GM21529 (cell line): Measurements from ENCODE around the gene KLK1.
"Not testable (repeated sequence)": the region's sequence is repeated elsewhere in the genome, so short reads cannot be mapped to it uniquely, and the experiment has no call there.

ENCODE experiments used
- ATAC-seq: cut with Tn5 transposase; IDR thresholded peaks from one replicate; pipeline ENCODE4 v1.9.1; 2021; ENCODE audit not compliant: unreplicated experiment

KLK1 gene

DNA sequence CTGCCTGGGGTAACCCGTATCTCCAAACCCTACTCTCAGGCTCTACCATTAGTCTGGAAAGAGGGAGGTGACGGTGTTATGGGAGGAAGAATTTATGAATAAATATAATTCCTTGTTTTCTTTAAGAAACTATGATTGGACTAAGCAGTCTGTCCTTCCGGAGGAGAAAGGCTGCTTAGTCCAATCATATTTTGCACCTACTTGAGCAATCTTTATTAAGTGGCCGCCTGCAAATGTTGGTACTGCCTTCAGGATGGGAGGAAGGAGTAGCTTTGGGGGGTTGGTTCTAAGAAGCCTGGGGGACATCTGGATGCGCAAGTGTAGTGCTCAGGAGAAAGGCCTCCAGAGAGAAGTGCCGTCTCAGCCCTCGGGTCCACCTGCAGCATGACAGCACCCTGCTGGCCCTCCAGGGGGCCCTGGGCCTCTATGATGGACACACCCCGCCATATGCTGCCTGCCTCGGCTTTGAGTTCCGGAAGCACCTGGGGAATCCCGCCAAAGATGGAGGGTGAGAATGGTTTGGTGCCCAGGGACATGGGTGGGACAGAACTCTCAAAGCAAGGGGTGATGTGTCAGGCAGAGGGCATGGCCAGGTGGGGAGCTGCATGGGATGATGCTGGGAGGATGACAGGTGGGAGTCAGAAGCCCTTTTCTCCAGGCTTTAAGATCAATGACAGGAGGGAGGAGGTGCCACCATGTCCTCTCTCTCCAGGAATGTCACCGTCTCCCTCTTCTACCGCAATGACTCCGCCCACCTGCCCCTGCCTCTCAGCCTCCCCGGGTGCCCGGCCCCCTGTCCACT, 29.3 kb downstream of the KLK1 start:
- ATAC-seq = no peak

DNA sequence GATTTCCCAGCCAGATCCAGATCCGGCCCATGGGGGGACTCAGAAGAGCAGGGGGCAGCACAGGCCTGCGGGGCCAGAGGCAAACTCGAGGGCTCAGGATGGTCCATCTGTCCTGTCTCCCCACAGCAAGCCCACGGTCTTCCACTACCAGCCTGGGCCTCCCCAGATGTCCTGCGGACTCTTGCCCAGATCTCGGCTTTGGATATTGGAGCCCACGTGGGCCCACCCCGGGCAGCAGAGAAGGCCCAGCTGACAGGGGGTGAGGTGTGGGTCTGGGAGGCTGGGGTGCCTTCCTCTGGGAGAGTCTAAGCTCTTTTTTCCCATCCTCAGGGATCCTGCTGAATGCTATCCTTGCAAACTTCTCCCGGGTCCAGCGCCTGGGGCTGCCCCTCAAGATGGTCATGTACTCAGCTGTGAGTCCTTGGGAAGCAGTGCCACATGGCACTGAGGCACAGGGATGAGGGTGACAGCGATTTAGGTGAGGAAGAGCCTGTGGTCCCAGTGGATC, 30.0 kb downstream of the KLK1 start:
- no peak for ATAC-seq

DNA sequence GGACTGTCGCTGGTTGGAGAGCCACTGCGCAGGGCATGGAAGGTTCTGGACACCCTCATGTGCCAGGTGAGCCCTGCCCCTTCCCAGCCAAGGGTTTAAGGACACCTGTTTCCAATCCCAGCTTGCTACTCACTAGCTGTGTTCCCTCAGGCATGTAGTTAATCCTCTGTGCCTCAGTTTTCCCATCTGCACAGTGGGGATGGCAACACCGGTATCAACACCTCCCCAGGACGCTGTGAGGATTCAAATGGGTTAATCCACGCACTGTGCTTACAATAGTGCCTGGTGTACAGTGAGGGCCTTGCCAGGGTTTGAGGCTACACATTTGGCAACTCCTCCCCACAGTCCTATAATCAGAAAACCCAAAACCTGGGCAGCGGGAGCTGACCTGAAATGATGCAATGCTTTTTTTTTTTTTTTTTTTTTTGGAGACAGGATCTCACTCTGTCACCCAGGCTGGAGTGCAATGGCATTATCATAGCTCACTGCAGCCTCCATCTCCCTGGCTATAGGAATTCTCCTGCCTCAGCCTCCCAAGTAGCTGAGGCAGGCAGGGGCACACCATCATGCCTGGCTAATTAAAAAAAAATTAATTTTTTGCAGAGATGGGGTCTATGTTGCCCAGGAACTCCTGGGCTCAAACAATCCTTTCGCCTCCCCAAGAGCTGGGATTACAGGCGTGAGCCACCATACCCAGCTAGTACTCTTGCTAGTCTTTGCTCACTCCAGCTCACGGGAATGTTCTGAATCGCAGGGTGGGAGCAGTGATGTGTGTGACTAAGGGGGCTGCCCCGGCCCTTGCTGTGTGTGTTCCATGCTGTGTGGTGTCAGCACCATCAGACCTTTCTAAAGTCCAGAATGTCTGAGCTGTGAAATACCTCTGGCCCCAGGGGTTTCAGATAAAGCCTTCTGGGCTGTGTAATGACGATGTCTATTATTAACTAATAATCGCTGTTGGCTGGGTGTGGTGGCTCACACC, 31.0 kb downstream of the KLK1 start:
- ATAC-seq = no peak

DNA sequence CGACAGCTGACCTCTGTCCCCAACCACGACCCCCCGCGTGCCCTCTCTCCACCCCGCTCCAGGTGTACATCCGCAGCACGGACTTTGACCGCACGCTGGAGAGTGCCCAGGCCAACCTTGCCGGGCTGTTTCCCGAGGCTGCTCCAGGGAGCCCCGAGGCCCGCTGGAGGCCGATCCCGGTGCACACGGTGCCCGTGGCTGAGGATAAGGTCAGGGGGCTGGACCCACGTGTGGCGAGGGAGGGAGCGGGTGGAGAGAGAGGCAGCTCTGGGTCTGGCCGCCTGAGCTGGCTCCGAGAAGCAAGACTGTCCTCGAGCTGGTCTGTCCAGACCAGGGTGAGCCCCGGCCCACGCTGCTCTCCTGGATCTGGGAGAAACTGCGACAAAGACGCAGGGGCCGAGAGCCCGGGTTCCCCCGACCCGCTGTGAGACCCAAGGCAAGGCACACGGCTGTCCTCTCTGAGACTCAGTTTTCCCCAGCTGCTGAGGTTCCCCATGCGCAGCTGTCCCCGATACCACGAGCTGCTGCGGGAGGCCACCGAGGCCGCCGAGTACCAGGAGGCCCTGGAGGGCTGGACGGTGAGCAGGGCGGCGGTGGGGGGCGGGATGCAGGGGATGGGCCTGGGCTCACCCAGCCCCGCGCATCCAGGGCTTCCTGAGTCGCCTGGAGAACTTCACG, 31.9 kb downstream of the KLK1 start:
- no peak for ATAC-seq

DNA sequence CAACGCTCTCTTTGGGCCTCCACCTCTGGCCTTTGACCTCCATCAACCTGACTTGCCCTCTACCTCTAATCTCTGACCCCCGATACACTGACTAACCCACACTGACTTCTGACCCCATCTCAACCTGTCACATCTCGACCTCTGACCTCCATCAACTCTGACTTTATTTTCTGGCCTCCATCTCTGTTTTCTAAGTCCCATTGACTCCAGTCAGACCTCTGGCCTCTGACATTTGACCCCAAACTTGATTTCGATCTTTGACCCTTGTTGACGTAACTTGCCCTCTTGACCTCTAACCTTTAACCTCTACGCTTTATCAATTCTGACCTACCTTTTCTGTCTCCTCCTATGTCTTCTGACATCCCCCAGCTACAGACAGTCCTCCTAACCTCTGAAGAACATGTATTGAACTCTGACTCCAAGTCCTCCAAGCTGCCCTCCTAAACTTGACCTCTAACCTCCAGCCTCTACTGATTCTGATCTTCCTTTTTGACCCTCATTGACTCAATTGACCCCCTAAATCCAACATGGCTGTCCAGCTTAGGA, 32.6 kb downstream of the KLK1 start:
- no peak for ATAC-seq

DNA sequence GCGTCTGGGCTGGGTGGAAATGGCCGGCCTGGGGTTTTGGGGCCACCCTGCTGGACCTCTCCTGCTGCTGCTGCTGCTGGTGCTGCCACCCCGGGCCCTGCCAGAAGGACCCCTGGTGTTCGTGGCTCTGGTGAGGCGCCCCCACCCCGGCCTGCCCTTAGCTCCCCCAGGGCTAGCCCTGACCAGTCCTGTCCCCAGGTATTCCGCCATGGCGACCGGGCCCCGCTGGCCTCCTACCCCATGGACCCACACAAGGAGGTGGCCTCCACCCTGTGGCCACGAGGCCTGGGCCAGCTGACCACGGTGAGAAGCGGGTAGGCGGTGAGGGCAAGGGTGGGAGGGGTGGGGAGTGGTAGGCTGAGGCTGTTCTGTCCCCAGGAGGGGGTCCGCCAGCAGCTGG, 33.2 kb downstream of the KLK1 start, which contains the start of gene ACP4:
Gene ACP4 (plus strand): TSS at position 20 of the 400 bp plus-strand sequence. CDS start 0 bp downstream, at position 20.
- no peak for ATAC-seq

DNA sequence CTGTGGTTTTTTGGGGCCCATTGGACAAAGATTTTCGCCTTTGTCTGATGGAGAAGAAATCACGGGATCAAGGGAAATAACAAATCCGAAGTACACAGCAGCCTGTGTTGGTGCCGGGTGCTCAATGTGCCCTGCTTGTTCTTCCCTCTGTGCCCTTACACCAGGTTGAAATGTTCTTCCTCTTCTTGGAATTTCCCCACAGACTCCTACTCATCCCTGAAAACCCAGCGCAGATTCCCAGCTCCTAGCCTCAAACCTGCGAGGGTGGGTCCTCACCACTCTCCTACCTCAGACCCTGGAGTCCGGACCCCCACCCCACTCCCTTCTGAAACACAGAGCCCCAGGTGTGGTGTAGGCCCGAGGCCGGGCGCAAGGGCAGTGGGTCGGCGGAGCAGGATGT, 38.3 kb downstream of the KLK1 start:
- no peak for ATAC-seq

DNA sequence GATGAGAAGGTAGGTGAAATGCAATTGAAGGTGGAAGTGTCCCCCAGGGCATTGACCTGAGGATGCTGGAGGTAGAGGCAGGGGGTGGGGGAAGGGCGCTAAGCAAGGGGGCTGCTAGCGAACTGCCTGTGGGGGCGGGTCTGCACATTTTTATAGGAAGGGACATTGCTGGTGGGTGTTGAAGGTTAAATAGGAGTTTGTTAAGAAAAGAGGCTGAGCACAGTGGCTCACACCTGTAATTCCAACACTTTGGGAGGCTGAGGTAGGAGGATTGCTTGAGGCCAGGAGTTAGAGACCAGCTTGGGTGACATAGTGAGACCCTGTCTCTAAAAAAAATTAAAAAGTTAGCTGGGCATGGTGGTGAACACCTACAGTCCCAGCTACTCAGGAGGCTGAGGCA, 38.9 kb downstream of the KLK1 start:
- ATAC-seq = no peak

DNA sequence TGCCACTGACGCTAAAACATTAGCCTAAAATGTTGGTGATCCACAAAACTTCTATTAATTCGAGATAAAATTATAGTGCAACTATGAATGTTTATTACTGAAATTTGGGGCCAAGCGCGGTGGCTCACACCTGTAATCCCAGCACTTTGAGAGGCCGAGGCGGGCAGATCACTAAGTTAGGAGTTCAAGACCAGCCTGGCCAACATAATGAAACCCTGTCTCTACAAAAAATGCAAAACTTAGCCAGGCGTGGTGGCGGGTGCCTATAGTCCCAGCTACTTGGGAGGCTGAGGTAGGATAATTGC, 39.8 kb downstream of the KLK1 start:
- ATAC-seq = not testable (repeated sequence)

DNA sequence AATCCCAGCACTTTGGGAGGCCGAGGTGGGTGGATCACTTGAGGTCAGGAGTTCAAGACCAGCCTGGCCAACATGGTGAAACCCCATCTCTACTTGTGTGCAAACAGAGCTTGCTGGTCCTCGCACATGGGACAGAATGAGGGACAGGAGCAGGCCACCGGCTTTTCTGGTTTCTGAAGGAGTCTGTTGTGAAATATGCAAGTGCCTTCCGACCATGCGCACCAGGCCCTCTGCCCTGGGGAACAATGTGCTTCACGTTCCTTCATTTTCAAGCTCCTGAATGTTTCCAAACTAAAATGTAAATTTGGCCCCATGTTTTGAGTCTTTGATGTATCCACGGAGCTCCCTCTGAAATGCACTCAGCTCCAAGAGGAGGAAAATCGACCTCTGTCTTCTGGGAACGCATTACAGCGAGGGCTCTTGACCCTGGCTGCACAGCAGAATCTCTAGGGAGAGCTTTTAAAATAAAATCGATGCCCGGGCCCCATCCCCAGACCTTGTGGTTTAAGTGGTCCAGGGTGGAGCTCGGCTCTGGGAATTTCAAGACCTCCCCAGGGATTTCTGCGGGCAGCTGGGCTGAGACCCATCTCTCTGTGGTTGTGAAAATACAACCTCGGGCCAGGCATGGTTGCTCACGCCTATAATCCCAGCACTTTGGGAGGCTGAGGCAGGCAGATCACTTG, 42.7 kb downstream of the KLK1 start:
- ATAC-seq = no peak

DNA sequence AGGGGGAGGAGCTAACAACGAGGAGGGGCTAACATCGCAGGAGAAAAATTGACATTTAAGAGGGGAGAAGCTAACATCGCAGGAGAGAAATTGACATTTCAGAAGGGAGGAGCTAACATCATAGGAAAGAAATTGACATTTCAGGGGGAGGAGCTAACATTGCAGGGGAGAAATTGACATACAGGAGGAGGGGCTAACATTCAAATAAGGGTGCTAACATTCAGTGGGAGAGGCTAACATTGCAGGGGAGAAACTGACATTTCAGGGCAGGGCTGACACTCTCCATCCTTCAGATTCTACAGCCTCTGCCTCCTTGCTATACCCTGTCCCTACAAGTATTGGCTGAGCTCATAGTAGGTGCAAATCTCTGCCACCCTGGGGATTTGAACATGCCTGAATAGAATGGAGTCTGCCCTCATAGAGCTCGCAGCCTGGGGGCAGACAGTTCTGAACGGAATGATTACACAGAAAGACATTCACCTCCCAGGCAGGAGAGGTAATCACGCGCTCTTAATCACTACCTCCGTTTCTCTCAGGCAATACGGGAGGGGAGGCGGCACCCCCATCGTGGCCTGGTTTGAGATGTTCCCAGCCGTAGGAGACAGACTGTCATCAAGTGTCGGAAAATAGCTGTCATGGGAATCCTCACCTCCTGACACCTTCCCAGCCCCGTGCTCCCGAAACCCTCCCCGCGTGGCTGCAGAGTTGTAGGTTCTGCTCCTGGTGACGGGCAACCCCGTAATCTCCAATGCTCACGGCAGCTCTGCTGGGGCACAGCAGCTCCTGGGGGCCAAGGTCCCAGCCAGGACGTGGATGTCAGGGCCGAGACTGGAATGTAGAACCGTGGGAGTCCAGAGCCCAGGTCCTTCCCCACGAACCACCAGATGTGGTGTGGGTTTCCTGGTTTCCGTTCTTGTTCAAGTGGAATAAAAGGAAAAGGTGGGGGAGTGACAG, 43.8 kb downstream of the KLK1 start:
- no peak for ATAC-seq

DNA sequence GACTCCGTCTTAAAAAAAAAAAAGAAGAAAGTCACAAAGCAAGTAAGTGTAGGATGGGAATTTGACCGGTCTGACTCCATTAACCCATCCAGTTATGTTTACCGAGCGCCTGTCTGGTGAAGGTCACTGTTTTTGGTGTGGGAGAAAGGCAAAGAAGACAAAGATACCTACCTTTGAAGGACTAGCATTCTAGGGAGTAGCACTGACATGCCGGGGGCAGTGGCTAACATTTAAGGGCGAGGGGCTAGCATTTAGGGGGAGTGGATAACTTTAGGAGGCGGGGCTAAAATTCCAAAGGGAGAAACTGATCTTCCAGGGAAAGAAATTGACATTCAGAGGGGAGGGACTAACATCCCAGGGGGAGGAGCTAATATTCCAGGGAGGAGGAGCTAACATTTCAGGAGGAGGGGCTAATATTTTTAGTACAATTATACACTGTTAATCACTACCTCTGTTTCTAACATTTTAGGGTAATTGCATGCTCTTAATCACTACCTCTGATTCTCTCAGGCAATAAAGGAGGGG, 44.6 kb downstream of the KLK1 start:
- no peak for ATAC-seq

DNA sequence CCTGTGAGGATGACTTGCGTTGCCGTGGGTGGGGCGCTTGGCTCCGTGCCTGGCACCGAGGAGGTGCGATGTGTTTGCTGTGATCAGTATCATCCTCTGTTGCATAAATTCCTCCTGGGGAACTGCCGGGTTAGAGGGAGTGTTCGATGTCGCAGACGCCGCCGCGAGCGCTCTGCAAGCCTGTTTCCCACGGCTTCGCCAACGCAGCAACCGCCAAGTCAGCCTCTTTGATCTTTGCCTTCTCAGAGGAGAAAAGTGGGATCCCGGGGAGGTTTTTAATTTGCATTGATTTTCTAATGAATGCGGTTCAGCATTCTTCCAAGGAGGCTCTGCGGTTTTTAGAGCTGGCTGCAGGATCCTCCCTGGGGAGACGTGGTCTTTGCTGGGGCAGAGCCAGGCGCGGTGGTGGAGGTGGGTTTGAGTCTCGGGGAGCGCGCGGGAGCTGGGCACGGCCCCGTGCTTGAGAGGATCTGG, 45.7 kb downstream of the KLK1 start:
- ATAC-seq = no peak

DNA sequence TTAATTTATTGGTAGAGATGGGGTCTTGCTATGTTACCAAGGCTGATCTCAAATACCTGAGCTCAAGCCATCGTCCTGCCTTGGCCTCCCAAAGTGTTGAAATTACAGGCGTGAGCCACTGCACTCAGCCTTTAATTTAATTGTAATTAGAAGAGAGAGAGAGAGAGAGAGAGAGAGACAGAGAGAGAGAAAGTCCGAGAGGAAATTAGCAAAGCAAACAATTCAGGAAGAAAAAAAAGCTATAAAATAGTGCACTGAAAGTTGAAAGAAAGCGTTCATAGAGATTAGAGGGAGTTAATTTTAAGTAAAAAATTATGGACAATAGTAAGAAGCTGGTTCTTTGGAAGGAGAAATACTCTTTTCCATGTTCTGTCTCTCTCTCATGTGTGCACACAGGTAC, 46.3 kb downstream of the KLK1 start:
- no peak for ATAC-seq

DNA sequence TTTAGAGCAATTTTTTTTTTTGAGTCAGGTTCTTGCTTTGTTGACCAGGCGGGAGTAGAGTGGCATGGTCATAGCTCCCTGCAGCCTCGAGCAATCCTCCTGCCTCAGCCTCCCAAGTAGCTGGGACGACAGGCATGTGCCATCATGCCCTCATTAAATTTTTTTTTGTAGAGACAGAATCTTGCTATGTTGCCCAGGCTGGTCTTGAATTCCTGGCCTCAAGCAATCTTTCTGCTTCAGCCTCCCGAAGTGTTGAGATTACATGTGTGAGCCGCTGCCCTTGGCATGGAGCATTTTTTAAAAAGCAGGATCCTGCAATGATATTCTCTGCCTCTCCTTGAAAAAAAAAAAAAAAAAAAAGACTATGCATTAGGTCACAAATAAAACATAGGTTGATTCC, 47.5 kb downstream of the KLK1 start:
- ATAC-seq = no peak

DNA sequence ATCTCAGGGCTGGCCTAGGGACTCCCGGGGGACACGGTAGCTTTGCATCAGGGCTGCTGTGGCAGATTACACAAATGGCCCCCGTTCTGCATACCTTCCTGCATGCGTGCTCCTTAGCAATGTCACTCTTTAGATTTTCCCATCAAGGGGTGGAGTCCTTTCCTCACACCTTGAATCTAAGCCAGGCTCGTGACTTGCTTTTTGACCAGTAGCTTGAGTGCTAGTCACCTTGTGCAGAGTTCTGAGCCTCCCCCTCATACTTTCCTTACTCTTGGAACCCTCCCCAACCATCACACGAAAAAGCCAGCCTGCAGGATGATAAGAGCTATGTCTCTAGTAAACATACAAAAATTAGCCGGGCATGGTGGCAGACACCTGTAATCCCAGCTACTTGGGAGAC, 50.1 kb downstream of the KLK1 start:
- not testable (repeated sequence) for ATAC-seq

DNA sequence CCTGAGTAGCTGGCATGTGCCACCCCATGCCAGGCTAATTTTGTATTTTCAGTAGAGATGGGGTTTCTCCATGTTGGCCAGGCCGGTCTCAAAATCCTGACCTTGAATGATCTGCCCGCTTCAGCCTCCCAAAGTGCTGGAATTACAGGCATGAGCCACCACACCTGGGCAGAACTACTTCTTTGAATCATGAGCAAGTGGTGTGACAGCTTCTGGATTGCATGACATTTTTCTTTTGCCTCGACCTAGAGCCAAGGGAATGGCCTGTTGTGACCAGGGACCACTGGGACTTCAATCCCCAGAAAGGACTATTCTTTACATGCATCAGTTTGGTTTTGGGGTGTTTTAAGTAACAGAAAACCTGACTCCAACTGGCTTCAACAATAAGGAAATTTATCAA, 50.7 kb downstream of the KLK1 start:
- not testable (repeated sequence) for ATAC-seq

DNA sequence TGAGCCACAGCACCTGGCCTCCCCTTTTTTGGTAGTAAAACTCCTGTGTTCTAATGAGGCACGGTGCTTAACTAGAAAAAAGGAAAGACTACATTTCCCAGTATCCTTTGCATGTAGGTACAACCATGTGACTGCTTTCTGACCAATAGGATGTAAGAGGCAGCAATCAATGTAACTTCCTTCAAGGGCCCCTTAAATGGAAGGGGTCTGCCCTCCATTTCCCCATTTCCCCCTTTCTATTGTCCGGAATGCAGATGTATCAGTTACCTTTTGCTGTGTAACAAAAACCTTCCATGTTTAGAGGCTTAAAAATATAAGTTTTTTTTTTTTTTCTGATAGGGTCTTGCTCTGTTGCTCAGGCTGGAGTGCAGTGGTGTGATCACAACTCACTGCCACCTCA, 51.1 kb downstream of the KLK1 start:
- no peak for ATAC-seq

DNA sequence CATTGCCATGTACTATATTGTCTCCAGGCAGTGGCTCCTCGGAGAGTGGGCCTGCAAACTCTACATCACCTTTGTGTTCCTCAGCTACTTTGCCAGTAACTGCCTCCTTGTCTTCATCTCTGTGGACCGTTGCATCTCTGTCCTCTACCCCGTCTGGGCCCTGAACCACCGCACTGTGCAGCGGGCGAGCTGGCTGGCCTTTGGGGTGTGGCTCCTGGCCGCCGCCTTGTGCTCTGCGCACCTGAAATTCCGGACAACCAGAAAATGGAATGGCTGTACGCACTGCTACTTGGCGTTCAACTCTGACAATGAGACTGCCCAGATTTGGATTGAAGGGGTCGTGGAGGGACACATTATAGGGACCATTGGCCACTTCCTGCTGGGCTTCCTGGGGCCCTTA, 52.7 kb downstream of the KLK1 start:
- no peak for ATAC-seq
